ENCODE data around the gene FGR.
A peak's percentile ranks its signal among the peaks of the same experiment; 100 is the strongest.

The FGR gene

DNA sequence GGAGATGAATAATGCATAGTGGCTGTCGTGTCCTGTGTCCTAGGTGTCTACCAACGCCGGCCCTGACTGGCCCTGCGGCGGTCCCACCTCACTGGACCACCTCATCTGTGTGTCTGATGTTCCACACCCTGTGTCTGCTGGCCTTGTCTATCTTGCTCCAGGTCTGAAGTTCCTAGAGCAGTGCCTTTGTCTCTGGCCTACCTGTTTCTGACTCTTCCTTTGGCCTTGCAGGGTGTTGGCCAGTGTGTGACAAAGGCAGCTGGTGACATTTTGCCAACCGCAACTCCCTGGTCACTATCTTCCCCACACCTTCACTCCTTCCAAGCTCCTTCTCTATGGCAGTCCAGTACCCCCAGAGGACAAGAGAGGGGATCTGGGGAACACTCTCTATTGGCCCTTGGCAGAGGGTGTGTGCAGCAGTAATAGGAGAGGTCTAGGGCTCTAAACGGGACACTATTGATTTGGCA is 29.7 kb downstream of the FGR start:
- no peak overlapping the region for H3K4me3 ChIP-seq (ENCODE audit: low read depth, low read length)
- DNase-seq (ENCODE audit: low read depth, low spot score) = no peak
- TF ChIP-seq, protein P1, sequence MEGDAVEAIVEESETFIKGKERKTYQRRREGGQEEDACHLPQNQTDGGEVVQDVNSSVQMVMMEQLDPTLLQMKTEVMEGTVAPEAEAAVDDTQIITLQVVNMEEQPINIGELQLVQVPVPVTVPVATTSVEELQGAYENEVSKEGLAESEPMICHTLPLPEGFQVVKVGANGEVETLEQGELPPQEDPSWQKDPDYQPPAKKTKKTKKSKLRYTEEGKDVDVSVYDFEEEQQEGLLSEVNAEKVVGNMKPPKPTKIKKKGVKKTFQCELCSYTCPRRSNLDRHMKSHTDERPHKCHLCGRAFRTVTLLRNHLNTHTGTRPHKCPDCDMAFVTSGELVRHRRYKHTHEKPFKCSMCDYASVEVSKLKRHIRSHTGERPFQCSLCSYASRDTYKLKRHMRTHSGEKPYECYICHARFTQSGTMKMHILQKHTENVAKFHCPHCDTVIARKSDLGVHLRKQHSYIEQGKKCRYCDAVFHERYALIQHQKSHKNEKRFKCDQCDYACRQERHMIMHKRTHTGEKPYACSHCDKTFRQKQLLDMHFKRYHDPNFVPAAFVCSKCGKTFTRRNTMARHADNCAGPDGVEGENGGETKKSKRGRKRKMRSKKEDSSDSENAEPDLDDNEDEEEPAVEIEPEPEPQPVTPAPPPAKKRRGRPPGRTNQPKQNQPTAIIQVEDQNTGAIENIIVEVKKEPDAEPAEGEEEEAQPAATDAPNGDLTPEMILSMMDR (IDR thresholded peaks at IDR 0.05; ENCODE audit: low read depth, low read length) = no peak
- in situ Hi-C loops (cut with HindIII; ENCODE audit: low sequenced_read_pairs) = no loop called here

DNA sequence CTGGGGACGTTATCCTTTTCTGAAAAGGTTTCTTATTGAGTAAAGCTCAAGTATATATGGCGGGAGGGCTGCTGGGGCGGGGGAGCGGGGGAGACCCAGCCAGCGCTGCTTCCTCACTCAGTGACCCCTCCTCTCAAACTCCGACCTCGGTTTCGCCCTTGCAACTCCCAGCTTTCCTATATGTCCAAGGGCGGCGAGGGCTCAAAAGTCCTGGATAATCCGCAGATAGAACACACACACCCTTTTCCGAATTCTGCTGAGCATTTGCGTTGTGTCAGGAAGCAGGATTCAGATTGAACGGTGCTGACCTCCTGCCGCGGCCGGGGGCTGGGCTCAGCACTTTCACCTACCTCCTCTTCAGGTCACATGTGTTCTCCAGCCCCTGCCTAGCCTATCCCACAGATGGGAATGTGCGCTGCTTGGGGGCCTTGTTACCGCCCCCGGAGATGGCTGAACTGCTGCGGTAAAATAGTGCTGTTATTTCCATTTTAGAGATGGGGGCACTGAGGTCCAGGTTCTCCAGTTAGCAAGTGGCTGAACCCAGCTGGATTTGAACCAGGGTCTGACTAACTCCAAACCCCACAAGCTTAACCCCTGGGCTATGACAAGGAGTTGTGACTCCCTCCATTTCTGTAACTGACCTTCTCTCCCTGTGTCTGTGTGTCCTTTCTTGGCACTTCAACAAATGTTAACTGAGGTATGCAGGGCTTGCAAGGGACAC is 30.2 kb downstream of the FGR start:
- H3K4me3 ChIP-seq (ENCODE audit: low read depth, low read length) = peak overlapping the region; percentile 78

DNA sequence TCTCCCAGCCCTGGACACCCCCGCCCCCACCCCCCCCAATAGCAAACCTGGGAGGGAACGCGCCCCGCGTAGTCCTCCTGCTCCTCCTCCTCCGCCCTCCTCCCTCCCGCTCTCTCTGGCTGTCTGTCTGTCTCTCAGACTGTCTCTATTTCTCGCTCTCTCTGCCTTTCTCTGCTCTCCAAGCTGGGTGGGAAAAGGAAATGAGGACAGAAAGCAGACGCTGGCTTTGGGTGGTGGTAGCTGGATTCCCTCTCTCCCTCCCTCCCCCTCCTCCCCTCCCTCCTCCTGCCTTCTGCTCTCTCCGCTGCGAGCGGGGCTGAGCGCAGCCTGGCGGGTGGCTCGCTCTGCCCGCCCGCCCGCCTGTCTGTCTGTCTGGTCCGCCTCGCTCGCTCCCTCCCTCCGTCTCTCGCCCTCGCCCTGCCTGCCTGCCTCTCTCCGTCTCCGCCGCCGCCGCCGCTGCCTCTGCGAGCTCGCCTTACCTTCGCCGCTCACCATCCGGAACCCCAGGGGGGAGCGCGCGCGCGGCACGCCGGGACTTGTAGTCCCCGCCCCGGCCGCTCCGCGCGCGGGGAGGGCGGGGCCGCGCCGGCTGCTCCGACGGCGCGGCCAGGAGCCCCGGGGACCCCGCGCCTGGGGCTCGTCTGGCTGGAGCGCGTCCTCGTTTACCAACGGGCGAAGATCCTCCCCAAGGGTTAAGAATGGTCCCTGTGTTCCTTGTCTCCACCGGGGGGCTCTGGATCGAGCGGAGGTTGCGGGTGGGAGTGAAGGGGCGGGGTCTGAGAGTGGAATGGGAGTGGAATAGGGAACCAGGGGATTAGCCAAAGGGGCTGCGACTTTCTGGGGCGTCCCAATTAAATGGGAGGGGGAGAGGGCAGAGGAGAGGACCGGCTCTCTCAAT is 31.1 kb downstream of the FGR start, which contains the start of gene AHDC1:
Gene AHDC1, minus strand, starts transcription at position 464 of the 898 bp plus-strand sequence. CDS start 52,029 bp downstream, outside the sequence.
- TF ChIP-seq, protein P1 (IDR thresholded peaks at IDR 0.05; ENCODE audit: low read depth, low read length) = peak; percentile 5
- DNase-seq (ENCODE audit: low read depth, low spot score) = peak; percentile 95
- peak within 1 kb of the TSS; percentile 78 for H3K4me3 ChIP-seq (ENCODE audit: low read depth, low read length)
- in situ Hi-C loops (cut with HindIII; ENCODE audit: low sequenced_read_pairs) = no loop called here

More for the DNA sequence above, 30.2 kb downstream of the FGR start:
- TF ChIP-seq, protein P1 (IDR thresholded peaks at IDR 0.05; ENCODE audit: low read depth, low read length) = no peak
- in situ Hi-C loops (cut with HindIII; ENCODE audit: low sequenced_read_pairs) = no loop called here
- no peak for DNase-seq (ENCODE audit: low read depth, low spot score)

DNA sequence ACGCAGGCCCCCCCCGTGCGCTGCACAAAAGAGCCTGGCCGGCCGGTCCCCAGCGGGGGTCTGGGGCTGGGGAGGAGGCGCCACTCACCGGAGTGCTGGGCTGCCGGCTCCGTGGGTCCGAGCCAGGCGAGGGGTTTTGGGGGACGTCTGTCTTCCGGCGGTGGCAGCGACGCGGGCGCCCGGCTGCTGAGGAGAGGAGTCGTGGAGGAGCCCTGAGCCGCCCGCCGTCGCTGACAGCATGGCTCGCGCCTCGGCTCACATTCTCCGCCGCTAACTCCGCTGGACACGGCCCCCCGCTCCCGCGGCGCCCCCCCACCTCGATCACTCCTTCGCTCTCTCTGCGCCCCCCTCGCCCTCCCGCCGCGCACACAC is 31.7 kb downstream of the FGR start:
- DNase-seq (ENCODE audit: low read depth, low spot score) = no peak
- in situ Hi-C loops (cut with HindIII; ENCODE audit: low sequenced_read_pairs) = no loop called here
- peak overlapping the region; percentile 78 for H3K4me3 ChIP-seq (ENCODE audit: low read depth, low read length)
- TF ChIP-seq, protein P1 (IDR thresholded peaks at IDR 0.05; ENCODE audit: low read depth, low read length) = no peak

DNA sequence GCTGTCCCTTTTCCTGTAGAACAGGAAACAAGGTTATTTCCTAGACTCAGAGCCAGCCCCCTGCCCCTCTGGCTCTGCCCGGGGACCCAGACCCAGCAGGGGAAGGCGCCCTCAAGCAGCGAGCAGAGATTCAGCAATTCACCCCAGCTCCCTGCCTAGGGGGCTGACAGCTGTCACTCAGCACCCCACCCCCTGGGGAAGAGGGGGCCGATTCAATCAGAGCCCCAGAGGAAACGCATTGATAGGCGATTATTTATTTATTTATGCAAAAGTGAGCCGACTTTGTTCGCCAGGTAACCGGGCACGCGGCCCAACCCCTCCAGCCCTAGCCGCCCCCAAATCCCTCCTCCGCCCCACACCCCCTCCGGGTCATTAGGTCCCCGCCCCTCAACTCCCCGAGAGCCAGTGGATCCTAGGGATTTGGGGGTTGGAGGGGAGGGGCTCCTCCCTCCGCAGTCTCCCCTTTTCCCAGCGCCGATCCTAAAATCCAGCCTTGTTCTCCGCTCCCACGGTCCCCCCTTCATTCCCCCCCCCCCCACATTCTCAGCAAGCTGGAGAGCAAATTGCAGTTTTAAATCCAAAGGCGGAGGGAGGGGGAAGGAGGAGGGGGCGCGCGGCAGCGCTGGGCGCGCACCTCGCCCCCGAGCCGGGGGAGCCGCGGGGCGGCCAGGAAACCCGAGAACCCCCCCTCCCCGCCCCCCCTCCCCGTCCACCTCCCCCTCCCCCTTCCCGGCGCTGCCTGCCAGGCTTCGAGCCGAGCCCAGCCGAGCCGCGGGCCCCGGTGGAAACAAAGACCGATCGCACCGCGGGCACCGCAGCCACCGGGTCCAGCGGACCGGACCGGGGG is 32.3 kb downstream of the FGR start:
- TF ChIP-seq, protein P1 (IDR thresholded peaks at IDR 0.05; ENCODE audit: low read depth, low read length) = no peak
- in situ Hi-C loops (cut with HindIII; ENCODE audit: low sequenced_read_pairs) = no loop called here
- peak overlapping the region; percentile 78 for H3K4me3 ChIP-seq (ENCODE audit: low read depth, low read length)
- DNase-seq (ENCODE audit: low read depth, low spot score) = no peak
